Hippocampal formation (tissue), 2 donors: ENCODE results near the gene MPP2.
"Not testable (repeated sequence)": the region's sequence is repeated elsewhere in the genome, so short reads cannot be mapped to it uniquely, and the experiment has no call there.

Experiments used
- DNase-seq, 2 donors: peaks; one replicate each; lab custom pipeline; 2025; lab: John Stamatoyannopoulos, UW

The MPP2 gene

GRCh38 chr17:43928609-43929008, 21.3 kb upstream of the MPP2 start:
- DNase-seq: no peak

DNA sequence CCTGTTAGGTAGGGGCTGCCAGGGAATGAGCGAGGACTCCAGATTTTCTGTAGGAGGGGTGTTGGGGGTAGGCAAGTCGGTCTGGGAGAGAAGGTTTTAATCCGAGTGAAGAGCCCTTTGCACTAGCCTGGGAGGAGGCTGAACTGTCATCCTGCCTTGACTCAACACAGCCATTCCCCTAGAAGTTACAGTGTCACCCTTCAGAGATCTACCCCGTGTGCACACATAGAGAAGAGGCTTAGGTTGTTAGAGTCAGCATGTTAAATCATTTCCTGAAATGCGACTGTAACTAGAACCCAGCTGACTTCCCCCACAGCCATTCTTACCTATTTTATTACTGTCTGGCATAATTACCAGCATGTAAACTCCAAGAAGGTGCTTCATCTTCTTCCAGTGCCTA, 20.6 kb upstream of the MPP2 start:
- not testable (repeated sequence) for DNase-seq

GRCh38 chr17:43927060-43927864, 19.9 kb upstream of the MPP2 start:
- no peak for DNase-seq

DNA sequence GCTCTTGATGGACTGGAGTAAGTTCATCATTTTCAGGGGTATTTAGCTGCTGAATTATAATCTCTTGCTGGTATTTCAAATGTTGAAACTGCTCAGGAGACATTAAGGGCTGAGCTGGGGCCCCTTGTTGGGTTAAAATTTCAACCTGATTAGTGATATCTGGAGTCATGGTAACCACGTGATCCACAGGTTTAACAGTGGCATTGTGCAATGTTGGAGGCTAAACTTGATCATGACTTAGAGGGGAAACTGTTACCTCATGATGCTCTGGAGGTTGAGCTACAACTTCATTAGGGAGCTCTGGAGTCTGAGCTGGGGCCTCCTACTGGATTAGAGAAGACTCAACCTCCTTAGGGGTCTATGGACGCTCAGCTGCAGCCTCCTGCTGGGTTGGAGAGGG, 17.2 kb upstream of the MPP2 start:
- DNase-seq: no peak

DNA sequence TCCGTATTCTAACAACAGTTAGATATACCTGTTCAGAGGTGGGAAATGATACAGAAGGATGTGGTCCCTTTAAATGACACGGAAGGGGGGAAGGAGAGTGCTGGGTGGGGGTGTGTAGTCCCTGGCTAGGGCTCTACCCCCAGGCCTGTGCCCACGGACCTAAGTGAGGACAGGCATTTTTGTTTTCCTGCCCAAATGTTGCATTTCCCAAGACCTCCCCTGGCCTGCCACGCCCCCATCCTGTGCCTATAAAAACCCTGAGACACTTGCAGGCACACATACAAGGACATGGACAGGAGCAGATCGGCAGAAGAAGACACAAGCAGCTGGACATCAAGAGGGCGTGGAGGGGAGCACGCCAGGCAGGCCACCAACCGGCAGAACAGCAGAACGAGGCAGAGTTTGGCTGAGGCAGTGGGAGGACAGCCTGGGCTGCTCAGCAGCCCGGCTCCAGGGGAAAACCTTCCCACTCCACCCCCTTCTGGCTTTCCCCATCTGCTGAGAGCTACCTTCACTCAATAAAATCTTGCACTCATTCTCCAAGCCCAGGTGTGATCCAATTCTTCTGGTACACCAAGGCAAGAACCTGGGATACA, 13.3 kb upstream of the MPP2 start:
- no peak for DNase-seq

DNA sequence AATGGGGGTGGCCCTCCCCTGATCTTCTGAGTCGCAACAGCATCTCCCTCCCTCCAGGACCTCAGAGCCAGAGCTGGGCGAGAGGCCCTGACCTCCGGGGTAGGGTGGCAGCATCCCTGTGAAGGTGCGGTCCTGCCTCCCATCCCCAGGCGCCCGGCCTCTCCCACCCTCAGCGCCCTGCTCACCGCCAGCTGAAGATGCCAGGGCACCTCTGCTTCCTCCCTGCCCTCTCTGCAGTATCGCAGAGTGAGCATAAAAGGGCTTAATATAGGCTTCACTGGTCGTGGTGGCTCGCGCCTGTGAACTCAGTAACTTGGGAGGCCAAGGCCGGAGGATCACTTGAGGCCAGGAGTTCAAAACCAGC, 10.7 kb upstream of the MPP2 start:
- no peak for DNase-seq

DNA sequence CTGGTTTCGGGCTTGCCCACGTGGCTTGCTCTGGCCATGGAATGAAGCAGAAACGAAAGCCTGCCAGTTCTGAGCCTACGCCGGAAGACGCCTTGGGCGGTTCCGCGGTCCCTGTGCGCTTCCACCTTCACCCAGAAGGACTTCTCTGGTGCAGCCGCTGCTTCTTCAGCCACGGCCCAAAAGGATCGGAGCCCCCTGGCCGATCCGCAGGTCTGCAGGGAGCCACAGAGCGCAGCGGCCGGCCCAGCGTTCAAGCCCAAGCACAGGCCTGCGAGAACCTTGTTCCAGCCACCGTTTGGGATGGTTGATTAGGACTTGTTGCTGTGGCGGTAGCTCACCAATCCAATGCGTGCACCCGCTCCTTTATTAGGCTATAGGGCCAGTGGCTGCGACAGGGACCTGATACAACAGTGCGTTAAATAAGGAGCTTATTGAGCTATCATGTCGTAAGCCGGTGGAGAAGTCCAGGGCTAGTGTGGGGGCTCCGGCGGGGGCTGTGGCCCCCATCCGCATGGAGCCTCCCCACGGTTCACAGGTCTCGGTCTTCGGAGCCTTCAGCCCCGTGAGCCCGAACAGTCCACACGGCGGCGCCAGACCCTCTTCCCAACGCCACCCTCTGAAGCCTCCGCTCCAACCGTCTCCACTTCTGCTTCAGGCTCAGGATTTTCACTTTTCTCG, 10.2 kb upstream of the MPP2 start:
- DNase-seq: peak in 1 of 2 donors; percentile 18

DNA sequence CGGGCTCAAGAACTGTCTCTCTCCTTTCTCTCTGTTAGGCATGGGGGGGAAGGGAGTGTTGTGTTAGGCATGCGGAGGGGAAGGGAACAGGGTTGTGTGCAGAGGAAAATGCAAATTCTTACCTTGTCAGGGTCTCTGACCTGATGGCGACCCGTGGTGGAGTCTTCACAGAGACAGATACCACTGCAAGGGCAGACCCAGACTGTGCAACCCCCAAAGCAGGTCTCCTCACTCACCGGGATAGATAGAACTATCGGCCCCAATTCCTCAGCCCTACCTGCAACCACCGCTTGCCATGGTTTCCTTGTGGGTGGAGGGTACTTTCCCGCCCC, 9.6 kb upstream of the MPP2 start:
- DNase-seq: no peak

DNA sequence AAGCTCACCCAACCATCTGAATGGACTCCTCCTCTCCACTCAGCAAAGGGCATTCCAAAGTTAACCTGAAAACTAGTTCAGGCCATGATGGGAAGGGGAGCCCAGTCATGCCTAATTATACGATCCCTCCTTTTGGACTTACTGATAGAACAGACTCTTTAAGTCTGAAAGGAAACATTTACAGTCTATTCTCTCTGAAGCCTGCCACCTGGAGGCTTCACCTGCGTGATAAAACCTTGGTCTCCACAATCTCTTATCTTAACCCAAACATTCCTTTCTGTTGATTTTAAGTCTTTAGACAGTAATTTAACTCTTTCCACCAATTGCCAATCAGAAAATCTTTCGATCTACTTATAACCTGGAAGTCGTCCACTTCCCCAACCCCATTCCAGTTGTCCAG, 9.0 kb upstream of the MPP2 start:
- DNase-seq: no peak

DNA sequence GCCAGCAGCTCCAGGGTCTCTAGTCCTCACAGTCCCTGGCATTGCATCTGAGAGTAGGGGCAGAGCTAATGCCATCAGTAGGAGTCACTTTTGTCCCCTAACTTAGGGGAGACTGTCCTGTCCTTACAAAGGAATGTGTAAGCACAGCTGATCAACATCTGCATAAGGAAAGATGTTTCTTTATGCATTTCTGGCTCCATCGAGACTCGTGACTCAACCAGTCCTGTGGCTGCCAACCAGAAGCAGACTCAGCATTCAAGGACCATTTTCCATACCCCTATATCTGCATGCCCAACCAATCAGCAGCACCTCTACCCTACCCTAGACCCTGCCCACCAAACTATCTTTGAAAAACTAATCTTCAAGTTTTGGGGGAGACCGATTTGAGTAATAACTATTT, 8.2 kb upstream of the MPP2 start:
- DNase-seq: no peak

GRCh38 chr17:43914451-43914850, 7.1 kb upstream of the MPP2 start:
- no peak for DNase-seq

GRCh38 chr17:43913584-43913983, 6.2 kb upstream of the MPP2 start:
- no peak for DNase-seq

DNA sequence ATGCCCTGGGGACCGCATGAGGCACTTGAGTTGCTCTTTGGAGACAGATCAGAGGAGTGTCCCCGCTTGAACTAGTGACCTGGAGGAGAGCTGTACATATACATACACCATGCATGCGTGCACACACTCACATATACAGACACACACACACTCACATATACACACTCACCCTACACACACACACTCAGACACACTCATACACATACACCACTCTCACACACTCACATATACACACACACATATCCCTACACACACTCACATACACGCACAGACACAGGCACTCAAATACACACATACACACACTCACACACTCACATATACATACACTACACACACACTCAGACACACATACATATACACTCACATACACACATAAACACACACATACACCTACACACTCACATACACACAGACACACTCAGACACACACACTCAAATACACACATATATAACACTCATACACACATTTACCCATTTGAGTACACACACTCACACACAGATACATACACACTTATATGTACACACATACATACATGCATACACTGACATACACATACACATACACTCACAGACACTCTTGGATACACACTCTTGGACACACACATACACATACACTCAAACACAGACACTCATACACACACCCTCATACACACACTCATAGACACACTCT, 5.4 kb upstream of the MPP2 start:
- DNase-seq: no peak

DNA sequence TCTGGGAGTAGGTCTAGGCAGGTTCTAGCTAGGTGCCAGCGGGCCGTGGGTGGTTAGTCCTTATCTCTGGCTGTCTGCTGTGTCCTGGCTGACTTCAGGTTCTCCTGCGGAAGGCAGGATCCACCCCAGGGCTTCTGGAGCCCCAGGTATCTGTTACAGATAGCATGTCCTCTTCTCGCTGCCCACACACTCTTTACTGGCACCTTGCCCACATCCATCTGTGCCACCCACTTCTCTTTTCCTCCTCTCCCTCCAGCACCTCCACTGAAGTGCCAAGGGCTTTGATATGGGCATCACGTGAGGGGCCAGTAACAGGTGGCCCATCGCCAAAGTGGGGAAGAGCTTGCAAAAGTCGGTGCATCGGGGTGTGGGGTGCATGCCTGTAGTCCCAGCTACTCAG, 4.6 kb upstream of the MPP2 start:
- DNase-seq: no peak

GRCh38 chr17:43909537-43910231, 2.3 kb upstream of the MPP2 start:
- DNase-seq: peak; percentile 14 to 60

DNA sequence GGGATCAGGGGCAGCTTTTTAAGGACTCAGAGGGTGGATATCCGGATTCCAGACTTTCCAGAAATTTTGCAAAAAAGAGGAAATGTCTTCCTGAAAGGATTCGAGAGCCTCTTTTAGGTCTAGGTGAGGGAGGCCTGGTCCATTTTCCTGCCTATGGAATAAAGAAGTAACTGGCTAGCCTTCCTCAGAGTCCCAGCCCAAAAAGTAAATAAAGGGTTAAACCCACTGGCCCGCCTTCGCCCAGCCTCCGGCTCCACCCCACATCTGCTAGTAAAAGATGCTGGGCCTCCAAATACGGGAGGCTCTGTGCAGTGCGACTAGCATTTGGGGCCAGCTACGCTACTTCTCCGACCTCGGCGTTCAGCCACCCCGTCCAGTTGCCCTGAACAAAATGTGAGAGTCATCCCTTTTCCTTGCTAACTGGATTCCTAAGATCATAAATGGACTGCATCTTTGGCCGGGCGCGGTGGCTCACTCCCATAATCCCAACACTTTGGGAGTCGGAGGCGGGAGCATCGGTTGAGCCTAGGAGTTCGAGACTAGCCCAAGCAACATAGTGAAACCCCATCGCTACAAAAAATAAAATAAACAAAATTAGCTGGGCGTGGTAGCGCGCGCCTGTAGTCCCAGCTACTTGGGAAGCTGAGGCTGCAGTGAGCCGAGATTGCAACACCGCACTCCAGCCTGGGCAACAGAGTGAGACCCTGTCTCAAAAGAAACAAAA, 824 bp upstream of the MPP2 start:
- peak; percentile 83 to 85 for DNase-seq

DNA sequence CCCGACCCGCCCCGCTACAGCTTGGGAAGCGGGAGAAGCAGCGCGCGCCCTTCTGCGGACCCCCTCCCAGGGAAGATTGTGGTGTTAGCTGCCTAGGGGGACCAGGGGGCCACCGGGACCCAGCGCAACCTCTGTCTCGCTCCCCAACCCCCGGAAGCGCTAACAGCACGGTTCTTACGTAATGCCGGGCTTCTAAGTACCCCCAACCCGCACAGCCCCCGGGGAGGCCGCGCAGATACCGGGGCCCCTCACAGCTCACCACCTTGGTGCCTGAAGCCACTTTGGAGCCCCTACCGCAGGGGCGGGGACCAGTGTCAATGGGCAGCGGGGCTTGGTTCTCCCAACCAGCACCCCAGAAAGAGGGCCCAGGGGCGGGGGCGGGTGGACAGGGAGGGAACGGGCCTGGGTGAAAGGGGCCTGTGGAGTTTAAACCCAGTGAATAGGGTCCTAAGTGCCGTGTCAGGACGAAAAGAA, 348 bp downstream of the MPP2 start:
- DNase-seq: no peak

- DNase-seq: peak; percentile 60 to 81
These were observed 1.1 kb downstream of the MPP2 start for GRCh38 chr17:43905985-43906852.

- DNase-seq: no peak
These were observed 1.8 kb downstream of the MPP2 start for GRCh38 chr17:43905400-43905984.
